Sciatic nerve (tissue), 2 donors: ENCODE data around the gene AMACR. TPM values are rescaled to one million over a fixed set of nuclear protein-coding genes. Genes with fewer than 3 reads are reported as not detected.

Experiments used
- ATAC-seq: fragments of 200-7000 bp; cut with Tn5 transposase; one replicate; pipeline ENCODE4 v1.9.1; 2020; ENCODE audit warnings: mild to moderate bottlenecking, moderate library complexity
- DNase-seq: peaks from one replicate; pipeline ENCODE4 v3.0.0-alpha.2; 2020; ENCODE audit warnings: low spot score
- intact Hi-C: fragments of 100-400 bp; cut with DNase I; formaldehyde crosslinking; loops from one replicate; pipeline ENCODE4 v1.14.2; 2022
- total RNA-seq: library from RNA; stranded (reverse); fragmentation: NEBNext Ultra II Directional; extraction: Animal tissue kit (Norgen Biotek cat#: 25700); gene quantifications from one replicate; pipeline ENCODE4 v1.2.1, GENCODE V29; 2021
- donor health status: DM: no; HTN: no; CAD: no.
- donor health status: DM: no; HTN: no; CAD: no.

The AMACR gene
- total RNA-seq, 1 donor from 2014 or later, result 7.6 TPM

DNA sequence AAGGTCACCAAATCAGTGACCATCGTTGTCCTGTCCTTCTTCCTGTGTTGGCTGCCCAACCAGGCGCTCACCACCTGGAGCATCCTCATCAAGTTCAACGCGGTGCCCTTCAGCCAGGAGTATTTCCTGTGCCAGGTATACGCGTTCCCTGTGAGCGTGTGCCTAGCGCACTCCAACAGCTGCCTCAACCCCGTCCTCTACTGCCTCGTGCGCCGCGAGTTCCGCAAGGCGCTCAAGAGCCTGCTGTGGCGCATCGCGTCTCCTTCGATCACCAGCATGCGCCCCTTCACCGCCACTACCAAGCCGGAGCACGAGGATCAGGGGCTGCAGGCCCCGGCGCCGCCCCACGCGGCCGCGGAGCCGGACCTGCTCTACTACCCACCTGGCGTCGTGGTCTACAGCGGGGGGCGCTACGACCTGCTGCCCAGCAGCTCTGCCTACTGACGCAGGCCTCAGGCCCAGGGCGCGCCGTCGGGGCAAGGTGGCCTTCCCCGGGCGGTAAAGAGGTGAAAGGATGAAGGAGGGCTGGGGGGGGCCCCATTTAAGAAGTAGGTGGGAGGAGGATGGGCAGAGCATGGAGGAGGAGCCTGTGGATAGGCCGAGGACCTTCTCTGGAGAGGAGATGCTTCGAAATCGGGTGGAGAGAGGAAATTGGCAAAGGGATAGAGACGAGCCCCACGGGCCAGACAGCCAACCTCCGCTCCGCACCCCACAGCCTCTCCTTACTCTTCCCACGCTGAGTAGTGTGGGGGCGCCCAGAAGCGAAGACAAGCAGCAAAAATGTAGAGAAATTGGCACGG is 69.9 kb downstream of the AMACR start:
- ATAC-seq (no peak), DNase-seq (no peak)
- intact Hi-C loops, result no loop called here

- DNase-seq (no peak), ATAC-seq (no peak)
- intact Hi-C loops, result no loop called here
Observed at GRCh38 chr5:33937017-33937706, 70.7 kb downstream of the AMACR start.

DNA sequence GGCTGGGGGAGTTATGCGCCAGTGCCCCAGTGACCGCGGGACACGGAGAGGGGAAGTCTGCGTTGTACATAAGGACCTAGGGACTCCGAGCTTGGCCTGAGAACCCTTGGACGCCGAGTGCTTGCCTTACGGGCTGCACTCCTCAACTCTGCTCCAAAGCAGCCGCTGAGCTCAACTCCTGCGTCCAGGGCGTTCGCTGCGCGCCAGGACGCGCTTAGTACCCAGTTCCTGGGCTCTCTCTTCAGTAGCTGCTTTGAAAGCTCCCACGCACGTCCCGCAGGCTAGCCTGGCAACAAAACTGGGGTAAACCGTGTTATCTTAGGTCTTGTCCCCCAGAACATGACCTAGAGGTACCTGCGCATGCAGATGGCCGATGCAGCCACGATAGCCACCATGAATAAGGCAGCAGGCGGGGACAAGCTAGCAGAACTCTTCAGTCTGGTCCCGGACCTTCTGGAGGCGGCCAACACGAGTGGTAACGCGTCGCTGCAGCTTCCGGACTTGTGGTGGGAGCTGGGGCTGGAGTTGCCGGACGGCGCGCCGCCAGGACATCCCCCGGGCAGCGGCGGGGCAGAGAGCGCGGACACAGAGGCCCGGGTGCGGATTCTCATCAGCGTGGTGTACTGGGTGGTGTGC is 71.4 kb downstream of the AMACR start, which contains the start of gene RXFP3:
Gene RXFP3, plus strand, starts transcription at position 6 of the 636 bp plus-strand sequence. Its CDS starts 355 bp downstream, at position 361.
- no peak for DNase-seq
- ATAC-seq, result peak; percentile 61
- intact Hi-C loops, result no loop called here

Other genes with a start within 250 kb of the AMACR start
- 6.9 TPM for gene ADAMTS12, start 116.1 kb downstream of the AMACR start, total RNA-seq
- gene RXFP3, start 71.7 kb downstream of the AMACR start, total RNA-seq, result not detected
- gene SLC45A2, start 23.4 kb downstream of the AMACR start, total RNA-seq, result not detected
- gene C1QTNF3, start 35.2 kb upstream of the AMACR start, total RNA-seq, result 11.7 TPM